ENCODE measurements around the gene CST7.

DNA sequence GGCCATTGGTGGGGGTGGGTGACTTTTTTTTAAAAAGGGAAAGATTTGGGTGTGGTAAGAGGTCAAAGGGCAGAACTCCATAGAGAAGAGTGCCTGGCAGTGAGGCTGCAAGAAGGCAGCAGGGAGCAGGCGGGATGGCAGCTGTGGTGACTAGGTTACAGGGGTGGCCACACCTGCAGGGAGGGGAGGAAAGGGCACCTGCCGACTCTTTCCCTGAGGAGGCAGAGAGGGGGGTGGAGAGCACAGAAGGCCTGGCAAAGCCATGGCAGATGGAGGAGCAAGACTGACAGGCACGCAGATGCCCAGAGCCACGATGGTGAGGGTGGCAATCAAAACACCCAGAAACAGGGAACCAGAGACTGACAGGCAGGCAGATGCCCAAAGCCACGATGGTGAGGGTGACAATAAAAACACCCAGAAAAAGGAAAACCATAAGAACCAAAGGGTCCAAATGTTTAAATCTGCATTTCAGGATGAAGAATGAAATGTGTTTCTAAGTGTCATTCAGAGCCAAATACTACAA is 19.3 kb downstream of the CST7 start:
- TF ChIP-seq, protein P1, sequence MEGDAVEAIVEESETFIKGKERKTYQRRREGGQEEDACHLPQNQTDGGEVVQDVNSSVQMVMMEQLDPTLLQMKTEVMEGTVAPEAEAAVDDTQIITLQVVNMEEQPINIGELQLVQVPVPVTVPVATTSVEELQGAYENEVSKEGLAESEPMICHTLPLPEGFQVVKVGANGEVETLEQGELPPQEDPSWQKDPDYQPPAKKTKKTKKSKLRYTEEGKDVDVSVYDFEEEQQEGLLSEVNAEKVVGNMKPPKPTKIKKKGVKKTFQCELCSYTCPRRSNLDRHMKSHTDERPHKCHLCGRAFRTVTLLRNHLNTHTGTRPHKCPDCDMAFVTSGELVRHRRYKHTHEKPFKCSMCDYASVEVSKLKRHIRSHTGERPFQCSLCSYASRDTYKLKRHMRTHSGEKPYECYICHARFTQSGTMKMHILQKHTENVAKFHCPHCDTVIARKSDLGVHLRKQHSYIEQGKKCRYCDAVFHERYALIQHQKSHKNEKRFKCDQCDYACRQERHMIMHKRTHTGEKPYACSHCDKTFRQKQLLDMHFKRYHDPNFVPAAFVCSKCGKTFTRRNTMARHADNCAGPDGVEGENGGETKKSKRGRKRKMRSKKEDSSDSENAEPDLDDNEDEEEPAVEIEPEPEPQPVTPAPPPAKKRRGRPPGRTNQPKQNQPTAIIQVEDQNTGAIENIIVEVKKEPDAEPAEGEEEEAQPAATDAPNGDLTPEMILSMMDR (conservative IDR thresholded peaks at IDR 0.05; ENCODE audit: low read depth, low read length), result no peak
- no peak for TF ChIP-seq EZH2 (IDR thresholded peaks at IDR 0.05; ENCODE audit: borderline replicate concordance, low read depth, low read length, poor library complexity, severe bottlenecking)
